ENCODE measurements around the gene CDKN2C.

DNA sequence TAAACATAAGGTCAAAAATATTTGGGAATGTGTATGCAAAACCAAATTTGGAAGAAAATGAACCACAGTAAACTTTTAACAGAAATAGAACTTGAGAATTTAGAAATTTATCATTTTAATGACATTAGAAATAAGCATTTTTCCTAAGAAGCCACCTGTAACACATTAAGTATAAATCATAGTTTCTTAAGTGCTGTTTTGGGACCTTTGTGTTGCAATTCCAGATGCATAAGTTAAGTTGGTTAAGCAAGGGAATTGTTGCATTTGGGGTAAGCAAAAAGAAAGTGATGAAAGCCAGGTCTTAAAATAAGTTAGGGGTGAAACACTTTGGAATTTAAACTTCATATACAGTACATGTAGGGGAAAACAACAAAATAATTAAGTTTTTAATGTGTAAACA is 49.8 kb downstream of the CDKN2C start:
- no peak for TF ChIP-seq CTCF (IDR thresholded peaks at IDR 0.05)
- no peak for TF ChIP-seq ZFX (IDR thresholded peaks at IDR 0.05; ENCODE audit: borderline replicate concordance)

All from 22Rv1 (cell line).